Measurements from ENCODE around the gene RPS27L.

RPS27L gene

GRCh38 chr15:63165166-63165859, 8.0 kb upstream of the RPS27L start:
- Histone ChIP-seq H4K20me1 (ENCODE audit: insufficient read depth, low read length) (no peaks in the 10 kb centered on the region), H3K27me3 (replicated peaks; ENCODE audit: insufficient read depth, low read length) (no peaks in the 10 kb centered on the region), H3F3A (ENCODE audit: insufficient read depth, low read length) (no peaks in the 10 kb centered on the region), H3K4me1 (ENCODE audit: low read length) (no peaks in the 10 kb centered on the region), H3K9ac (ENCODE audit: low read length) (no peak overlapping the region), H3K4me2 (ENCODE audit: low read depth, low read length) (no peak overlapping the region), H3K36me3 (replicated peaks; ENCODE audit: insufficient read depth, low read length) (no peaks in the 10 kb centered on the region), H2AFZ (ENCODE audit: low read length) (no peak overlapping the region), H3K79me2 (ENCODE audit: low read length) (no peaks in the 10 kb centered on the region), H3K9me3 (replicated peaks; ENCODE audit: insufficient read depth, low read length) (no peaks in the 10 kb centered on the region), H3K9me2 (replicated peaks; ENCODE audit: insufficient read depth, low read length) (no peaks in the 10 kb centered on the region), H3K4me3 (ENCODE audit: low read length) (no peak overlapping the region), H3K27ac (ENCODE audit: low read length) (no peak overlapping the region)
- TF ChIP-seq EZH2phosphoT487 (IDR thresholded peaks at IDR 0.05; ENCODE audit: low read length) = no peak
- TF ChIP-seq CTCF (IDR thresholded peaks at IDR 0.05; ENCODE audit: low read length) = no peak
- no peak for TF ChIP-seq EZH2 (optimal IDR thresholded peaks at IDR 0.05; ENCODE audit: low read depth, low read length)
- DNase-seq = no peak

GRCh38 chr15:63163217-63163616, 5.9 kb upstream of the RPS27L start:
- Histone ChIP-seq H3K36me3 (replicated peaks; ENCODE audit: insufficient read depth, low read length) (no peaks in the 10 kb centered on the region), H3K27me3 (replicated peaks; ENCODE audit: insufficient read depth, low read length) (no peaks in the 10 kb centered on the region), H3K9ac (ENCODE audit: low read length) (no peak overlapping the region), H3K9me3 (replicated peaks; ENCODE audit: insufficient read depth, low read length) (no peaks in the 10 kb centered on the region), H2AFZ (ENCODE audit: low read length) (no peak overlapping the region), H3K27ac (ENCODE audit: low read length) (no peak overlapping the region), H3K4me2 (ENCODE audit: low read depth, low read length) (no peak overlapping the region), H3K4me3 (ENCODE audit: low read length) (no peak overlapping the region), H3F3A (ENCODE audit: insufficient read depth, low read length) (no peaks in the 10 kb centered on the region; the same call in 1 of the 2 replicates), H4K20me1 (ENCODE audit: insufficient read depth, low read length) (no peaks in the 10 kb centered on the region), H3K9me2 (replicated peaks; ENCODE audit: insufficient read depth, low read length) (no peaks in the 10 kb centered on the region), H3K79me2 (ENCODE audit: low read length) (no peaks in the 10 kb centered on the region), H3K4me1 (ENCODE audit: low read length) (no peaks in the 10 kb centered on the region)
- TF ChIP-seq EZH2 (optimal IDR thresholded peaks at IDR 0.05; ENCODE audit: low read depth, low read length) = no peak
- TF ChIP-seq CTCF (IDR thresholded peaks at IDR 0.05; ENCODE audit: low read length) = no peak
- TF ChIP-seq EZH2phosphoT487 (IDR thresholded peaks at IDR 0.05; ENCODE audit: low read length) = no peak
- DNase-seq = no peak

GRCh38 chr15:63160638-63161037, 3.4 kb upstream of the RPS27L start:
- Histone ChIP-seq H2AFZ (ENCODE audit: low read length) (no peak overlapping the region), H3K9me2 (replicated peaks; ENCODE audit: insufficient read depth, low read length) (no peaks in the 10 kb centered on the region), H3K9ac (ENCODE audit: low read length) (no peak overlapping the region), H3K27me3 (replicated peaks; ENCODE audit: insufficient read depth, low read length) (no peaks in the 10 kb centered on the region), H3K27ac (ENCODE audit: low read length) (no peak overlapping the region), H3K4me2 (ENCODE audit: low read depth, low read length) (no peak overlapping the region), H3K4me1 (ENCODE audit: low read length) (0 out of 2 replicates have a peak, but pooled peaks cover 5% of the 10 kb centered on the region), H3K79me2 (ENCODE audit: low read length) (peaks cover 12% of the 10 kb centered on the region), H3K4me3 (ENCODE audit: low read length) (no peak overlapping the region), H4K20me1 (ENCODE audit: insufficient read depth, low read length) (no peaks in the 10 kb centered on the region), H3F3A (ENCODE audit: insufficient read depth, low read length) (peaks cover 20% of the 10 kb centered on the region), H3K9me3 (replicated peaks; ENCODE audit: insufficient read depth, low read length) (no peaks in the 10 kb centered on the region), H3K36me3 (replicated peaks; ENCODE audit: insufficient read depth, low read length) (no peaks in the 10 kb centered on the region)
- no peak for TF ChIP-seq EZH2 (optimal IDR thresholded peaks at IDR 0.05; ENCODE audit: low read depth, low read length)
- TF ChIP-seq CTCF (IDR thresholded peaks at IDR 0.05; ENCODE audit: low read length) = no peak
- TF ChIP-seq EZH2phosphoT487 (IDR thresholded peaks at IDR 0.05; ENCODE audit: low read length) = no peak
- no peak for DNase-seq

All from MM.1S (cell line).